Measurements from ENCODE around the gene CEP85L. TPM values are rescaled to one million over a fixed set of nuclear protein-coding genes. Genes with fewer than 3 reads are reported as not detected.
A peak's percentile ranks its signal among the peaks of the same experiment; 100 is the strongest.

CEP85L gene
- total RNA-seq, 1 donor from 2014 or later, result 3.3 TPM

DNA sequence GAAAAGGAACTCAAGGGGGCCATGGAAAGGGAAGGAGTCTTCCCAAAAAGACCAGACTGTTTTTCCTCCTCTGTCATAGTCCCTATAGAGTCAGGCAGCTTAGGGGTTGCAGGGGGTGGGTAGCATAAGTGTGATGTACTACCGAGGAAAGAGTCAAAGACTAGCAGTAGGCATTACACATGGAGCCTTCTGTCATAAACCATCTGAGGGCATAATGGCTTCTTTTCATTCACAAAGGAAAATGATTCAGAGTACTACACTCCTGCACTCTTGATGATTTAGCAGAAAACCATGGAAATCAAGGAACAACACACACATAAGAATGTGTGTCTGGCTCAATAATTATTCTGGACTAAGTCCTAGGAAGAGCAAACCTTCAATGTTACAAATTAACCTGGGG, 88.4 kb downstream of the CEP85L start:
- peak; percentile 83 for DNase-seq (ENCODE audit: low read depth)
- H3K4me3 ChIP-seq (ENCODE audit: low read depth, low read length), result no peak overlapping the region
- no peak for TF ChIP-seq CTCF (conservative IDR thresholded peaks at IDR 0.05; ENCODE audit: low read depth, low read length)

- no peak for TF ChIP-seq CTCF (conservative IDR thresholded peaks at IDR 0.05; ENCODE audit: low read depth, low read length)
- no peak for DNase-seq (ENCODE audit: low read depth)
Observed at GRCh38 chr6:118562248-118562647, 89.1 kb downstream of the CEP85L start.

DNA sequence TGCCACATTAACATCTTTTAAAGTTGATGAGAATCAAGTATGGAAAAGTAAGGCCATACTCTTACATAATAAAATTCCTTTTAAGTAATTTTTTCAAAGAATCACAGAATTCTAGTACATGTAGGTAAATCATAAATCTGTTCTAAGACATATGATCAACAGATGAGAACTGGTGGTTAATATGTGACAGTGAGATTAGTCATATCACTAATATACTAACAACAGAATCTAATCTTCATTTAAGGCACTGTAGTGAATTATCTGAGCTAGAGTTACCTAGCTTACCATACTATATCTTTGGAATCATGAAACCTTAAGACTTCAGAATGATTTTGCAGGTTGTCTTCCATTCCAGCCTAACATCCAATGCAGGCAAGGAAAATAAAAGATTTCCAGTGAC, 91.7 kb downstream of the CEP85L start:
- H3K4me3 ChIP-seq (ENCODE audit: low read depth, low read length), result no peak overlapping the region
- no peak for DNase-seq (ENCODE audit: low read depth)
- TF ChIP-seq CTCF (conservative IDR thresholded peaks at IDR 0.05; ENCODE audit: low read depth, low read length), result no peak

More at GRCh38 chr6:118562248-118562647, 89.1 kb downstream of the CEP85L start:
- no peak overlapping the region for H3K4me3 ChIP-seq (ENCODE audit: low read depth, low read length)

- no peak for DNase-seq (ENCODE audit: low read depth)
- no peak overlapping the region for H3K4me3 ChIP-seq (ENCODE audit: low read depth, low read length)
- TF ChIP-seq CTCF (conservative IDR thresholded peaks at IDR 0.05; ENCODE audit: low read depth, low read length), result no peak
Observed at GRCh38 chr6:118558464-118559217, 92.8 kb downstream of the CEP85L start.

- no peak for DNase-seq (ENCODE audit: low read depth)
- TF ChIP-seq CTCF (conservative IDR thresholded peaks at IDR 0.05; ENCODE audit: low read depth, low read length), result no peak
Observed at GRCh38 chr6:118554698-118555097, 96.7 kb downstream of the CEP85L start.

GRCh38 chr6:118553132-118553531, 98.3 kb downstream of the CEP85L start:
- no peak overlapping the region for H3K4me3 ChIP-seq (ENCODE audit: low read depth, low read length)
- no peak for DNase-seq (ENCODE audit: low read depth)
- no peak for TF ChIP-seq CTCF (conservative IDR thresholded peaks at IDR 0.05; ENCODE audit: low read depth, low read length)

More at GRCh38 chr6:118554698-118555097, 96.7 kb downstream of the CEP85L start:
- H3K4me3 ChIP-seq (ENCODE audit: low read depth, low read length), result no peak overlapping the region

Measured in epithelial cell of proximal tubule (primary cell).